Prostate gland (tissue), 2 donors: ENCODE results near the gene CYB5A. TPM values are rescaled to one million over a fixed set of nuclear protein-coding genes. Genes with fewer than 3 reads are reported as not detected.

Experiments used
- DNase-seq: peaks from one replicate; pipeline ENCODE4 v3.0.0-alpha.2; 2019; ENCODE audit warnings: low spot score
- H3K27ac ChIP-seq, 2 donors: fragments of 200-600 bp; sonication (generic); 2 replicates each; pipeline ENCODE4 v1.5.1; 2017 to 2019
- H3K27me3 ChIP-seq: fragments of 200-600 bp; sonication (generic); replicated peaks from 2 replicates; pipeline ENCODE4 v1.5.1; 2019; ENCODE audit not compliant: insufficient read depth
- H3K36me3 ChIP-seq, 2 donors: fragments of 200-600 bp; sonication (generic); 1 replicate in 1 of 2; 2 replicates in 1 of 2; pipeline versions ENCODE4 v1.5.1 to v1.8.1; 2017 to 2019
- H3K4me1 ChIP-seq: fragments of 200-600 bp; sonication (generic); replicated peaks from 2 replicates; pipeline ENCODE4 v1.5.1; 2019
- H3K4me3 ChIP-seq, 2 donors: fragments of 200-600 bp; sonication (generic); 2 replicates each; pipeline ENCODE4 v1.5.1; 2017 to 2019
- H3K9me3 ChIP-seq: fragments of 200-600 bp; sonication (generic); 2 replicates; pipeline ENCODE4 v1.5.1; 2017
- POLR2A ChIP-seq: fragments of 450-650 bp; IDR thresholded peaks from one replicate; pipeline ENCODE4 v1.6.1; 2016; ENCODE audit warnings: antibody characterized with exemption, mild to moderate bottlenecking
- POLR2AphosphoS5 ChIP-seq: sonication (generic); formaldehyde crosslinking; IDR thresholded peaks from one replicate; pipeline ENCODE4 v1.6.1; 2017; ENCODE audit warnings: antibody characterized with exemption
- WGBS: methylation state at CpG from one replicate; pipeline ENCODE4 v1.1.5; 2018; 5-methylcytosine and 5-hydroxymethylcytosine counted together
- intact Hi-C: fragments of 100-400 bp; cut with DNase I; formaldehyde crosslinking; loops from one replicate; pipeline ENCODE4 v1.14.2; 2022
- small RNA-seq, 2 donors: library from RNA; depleted of rRNA; stranded (forward); fragments of <200 nt; gene quantifications; one replicate each; pipeline ENCODE3, GENCODE V24; 2016
- total RNA-seq, 2 donors: library from RNA; depleted of rRNA; stranded (reverse); fragments of >200 nt; gene quantifications; one replicate each; pipeline ENCODE4 v1.1.0, GENCODE V29; 2016
- TF ChIP-seq, protein P1 (sequence below), 4 experiments: fragments of 200-600 bp in 2 of 4; fragments of 450-650 bp in 2 of 4; sonication (generic) in 2 of 4; IDR thresholded peaks; 1 replicate in 3 of 4; 2 replicates in 1 of 4; pipeline ENCODE4 v1.5.1; 2016 to 2019; ENCODE audit warnings: antibody characterized with exemption in 4 of 4, mild to moderate bottlenecking in 2 of 4, moderate library complexity in 2 of 4

Gene CYB5A
- total RNA-seq, 2 donors from 2014 or later, result 76.6 to 144 TPM

DNA sequence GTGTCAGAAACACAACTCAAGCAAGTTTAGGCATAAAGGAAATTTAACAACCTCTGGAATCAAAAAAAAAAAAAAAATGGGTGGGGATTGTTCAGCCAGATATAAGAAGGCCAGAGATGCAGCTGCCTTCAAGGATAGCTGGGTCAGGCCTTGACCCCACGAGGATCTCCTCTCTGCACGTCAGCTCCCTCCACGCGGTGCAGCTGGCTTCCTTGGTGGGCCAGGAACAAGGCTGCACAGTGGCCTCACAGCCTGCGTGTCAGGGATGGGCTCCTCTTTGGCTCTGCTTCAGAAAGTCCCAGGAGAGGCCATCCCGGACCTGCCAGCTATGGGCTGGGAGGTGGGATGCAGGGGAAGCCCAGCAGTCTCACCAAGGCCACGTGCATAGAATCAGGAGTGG, 88.0 kb downstream of the CYB5A start:
- Histone ChIP-seq H3K36me3 (no peaks in the 10 kb centered on the region), H3K4me3 (no peak overlapping the region), H3K4me1 (no peaks in the 10 kb centered on the region), H3K27me3 (no peaks in the 10 kb centered on the region), H3K27ac (no peak overlapping the region), H3K9me3 (no peaks in the 10 kb centered on the region)
- WGBS, result 61% methylated on average over 7 of the region's 7 CpGs
- no peak for TF ChIP-seq POLR2AphosphoS5
- TF ChIP-seq, protein P1, sequence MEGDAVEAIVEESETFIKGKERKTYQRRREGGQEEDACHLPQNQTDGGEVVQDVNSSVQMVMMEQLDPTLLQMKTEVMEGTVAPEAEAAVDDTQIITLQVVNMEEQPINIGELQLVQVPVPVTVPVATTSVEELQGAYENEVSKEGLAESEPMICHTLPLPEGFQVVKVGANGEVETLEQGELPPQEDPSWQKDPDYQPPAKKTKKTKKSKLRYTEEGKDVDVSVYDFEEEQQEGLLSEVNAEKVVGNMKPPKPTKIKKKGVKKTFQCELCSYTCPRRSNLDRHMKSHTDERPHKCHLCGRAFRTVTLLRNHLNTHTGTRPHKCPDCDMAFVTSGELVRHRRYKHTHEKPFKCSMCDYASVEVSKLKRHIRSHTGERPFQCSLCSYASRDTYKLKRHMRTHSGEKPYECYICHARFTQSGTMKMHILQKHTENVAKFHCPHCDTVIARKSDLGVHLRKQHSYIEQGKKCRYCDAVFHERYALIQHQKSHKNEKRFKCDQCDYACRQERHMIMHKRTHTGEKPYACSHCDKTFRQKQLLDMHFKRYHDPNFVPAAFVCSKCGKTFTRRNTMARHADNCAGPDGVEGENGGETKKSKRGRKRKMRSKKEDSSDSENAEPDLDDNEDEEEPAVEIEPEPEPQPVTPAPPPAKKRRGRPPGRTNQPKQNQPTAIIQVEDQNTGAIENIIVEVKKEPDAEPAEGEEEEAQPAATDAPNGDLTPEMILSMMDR (IDR thresholded peaks at IDR 0.05), result no peak
- no peak for TF ChIP-seq POLR2A
- DNase-seq, result no peak
- intact Hi-C loops, result no loop called here

Small RNA genes lying within 50 kb of the gene (small RNA-seq; reads per million reads assigned to genes)
- 0 reads per million in 2 donors for gene RN7SL551P

Other genes starting within 250 kb of the CYB5A start
- gene FBXO15, start 144.1 kb downstream of the CYB5A start, total RNA-seq, result 1 to 10 TPM; 4.2 to 7.8 TPM
- 10 to 100 TPM; 27.6 to 33.1 TPM for gene TIMM21, start 143.4 kb downstream of the CYB5A start, total RNA-seq
- 1 to 10 TPM in 1 of 2 donors, not detected in 1; 4.7 TPM for gene C18orf63, start 23.9 kb upstream of the CYB5A start, total RNA-seq
- 10 to 100 TPM in 1 of 2 donors, not detected in 1; 10.8 TPM for gene DIPK1C, start 165.3 kb upstream of the CYB5A start, total RNA-seq
- 100 to 1,000 TPM; 144 to 294 TPM for gene CNDP2, start 204.4 kb upstream of the CYB5A start, total RNA-seq
- gene CNDP1, start 242.5 kb upstream of the CYB5A start, total RNA-seq, result not detected